H1 (cell line): ENCODE measurements around the gene REELD1. TPM values are rescaled to one million over a fixed set of nuclear protein-coding genes. Genes with fewer than 3 reads are reported as not detected.

Experiments
- CEBPB ChIP-seq: IDR thresholded peaks from 2 replicates; pipeline ENCODE4 v1.6.1; 2012; ENCODE audit warnings: low read depth, low read length
- CHD7 ChIP-seq: fragments of 300-600 bp; sonication (generic); IDR thresholded peaks from 2 replicates; pipeline ENCODE4 v1.7.1; 2012; ENCODE audit warnings: low read length, moderate library complexity, mild to moderate bottlenecking, inconsistent platforms; ENCODE audit not compliant: insufficient replicate concordance
- KDM1A ChIP-seq: fragments of 200-600, 300-600 bp; sonication (generic); IDR thresholded peaks from 2 replicates; pipeline ENCODE4 v1.7.1; 2016; ENCODE audit warnings: mild to moderate bottlenecking, low read length, borderline replicate concordance
- polyA plus RNA-seq, 7 experiments: library from polyadenylated mRNA; depleted of rRNA in 3 of 7; stranded (reverse) in 5 of 7; unstranded in 2 of 7; fragments of >200 nt in 5 of 7; fragments of 200-250 nt in 2 of 7; gene quantifications; 1 replicate in 5 of 7; 2 replicates in 1 of 7; 4 replicates in 1 of 7; pipeline versions ENCODE4 v1.2.1 to v1.2.3, GENCODE V29; 2011 to 2013; ENCODE audit warnings: missing spikeins in 2 of 7, mixed read lengths in 2 of 7
- total RNA-seq: library from RNA; stranded (reverse); fragmentation: NEBNext Ultra II Directional; extraction: Animal tissue kit (Norgen Biotek cat#: 25700); gene quantifications from 2 replicates; pipeline ENCODE4 v1.2.1, GENCODE V29; 2021

Gene REELD1
- total and polyA plus RNA-seq, 2 of the 8 experiments (the other 6 are each of a cell fraction or from before 2014, with no cell fraction given) = 0.03 TPM; not detected in 1

GRCh38 chr4:146229406-146229805, 15.1 kb downstream of the REELD1 start (continued):
- TF ChIP-seq CHD7 (no peak), KDM1A (no peak), CEBPB (peak; percentile 33; the same call in 1 of the 2 replicates)
